HG02588 (cell line): ENCODE data around the gene PDK4.

Experiments used
- ATAC-seq: cut with Tn5 transposase; IDR thresholded peaks from one replicate; pipeline ENCODE4 v1.9.1; 2021; ENCODE audit warnings: mild to moderate bottlenecking, moderate library complexity; ENCODE audit not compliant: unreplicated experiment

Gene PDK4

GRCh38 chr7:95535662-95536061 lies 60.7 kb downstream of the PDK4 start:
- ATAC-seq, result no peak

- no peak for ATAC-seq
Observed at GRCh38 chr7:95534796-95535195, 61.5 kb downstream of the PDK4 start.
